Activated B cell treated with CpG ODN at 0.5 μM for 24 hours (primary cell): ENCODE data around the gene ZNF592. TPM values are rescaled to one million over a fixed set of nuclear protein-coding genes. Genes with fewer than 3 reads are reported as not detected.

Experiments used
- ATAC-seq: fragments of 200-7000 bp; cut with Tn5 transposase; one replicate; pipeline ENCODE4 v1.10.0; 2021; ENCODE audit warnings: low read depth, mild to moderate bottlenecking, moderate library complexity
- CTCF ChIA-PET: fragments of 350-600 bp; sonication (Branson Sonifier 250); formaldehyde crosslinking; loops from one replicate; lab custom pipeline; 2021; ENCODE audit warnings: antibody characterized with exemption; lab: Charles Lee
- POLR2A ChIA-PET: fragments of 350-600 bp; sonication (Branson Sonifier 250); formaldehyde crosslinking; loops from one replicate; lab custom pipeline; 2021; ENCODE audit warnings: antibody characterized with exemption; lab: Charles Lee
- DNase-seq: peaks from one replicate; pipeline ENCODE4 v3.0.0; 2022
- H3K27ac Mint-ChIP-seq: one replicate; pipeline ENCODE4 v1.8.0; 2020; ENCODE audit warnings: mixed read lengths
- H3K27me3 Mint-ChIP-seq: one replicate; pipeline ENCODE4 v1.8.0; 2021; ENCODE audit warnings: mixed read lengths
- H3K36me3 Mint-ChIP-seq: one replicate; pipeline ENCODE4 v1.8.0; 2021; ENCODE audit warnings: low read depth, mixed read lengths
- H3K4me1 Mint-ChIP-seq: one replicate; pipeline ENCODE4 v1.8.0; 2021; ENCODE audit warnings: mixed read lengths
- H3K4me3 Mint-ChIP-seq: one replicate; pipeline ENCODE4 v1.8.0; 2020; ENCODE audit warnings: mild to moderate bottlenecking, mixed read lengths
- H3K9me3 Mint-ChIP-seq: one replicate; pipeline ENCODE4 v1.8.0; 2020; ENCODE audit warnings: mixed read lengths
- intact Hi-C: fragments of 100-400 bp; cut with micrococcal nuclease; formaldehyde crosslinking; loops from one replicate; pipeline ENCODE4 v1.15.1; 2024
- total RNA-seq: library from RNA; stranded (reverse); gene quantifications from 2 replicates; pipeline ENCODE4 v1.2.3, GENCODE V29; 2022
- TF ChIP-seq, protein P1 (sequence below): fragments of 200-600 bp; IDR thresholded peaks from one replicate; pipeline ENCODE4 v1.8.0; 2022; ENCODE audit warnings: antibody characterized with exemption, mild to moderate bottlenecking

Gene ZNF592
- total RNA-seq, 1 donor from 2014 or later, result 44.3 TPM

DNA sequence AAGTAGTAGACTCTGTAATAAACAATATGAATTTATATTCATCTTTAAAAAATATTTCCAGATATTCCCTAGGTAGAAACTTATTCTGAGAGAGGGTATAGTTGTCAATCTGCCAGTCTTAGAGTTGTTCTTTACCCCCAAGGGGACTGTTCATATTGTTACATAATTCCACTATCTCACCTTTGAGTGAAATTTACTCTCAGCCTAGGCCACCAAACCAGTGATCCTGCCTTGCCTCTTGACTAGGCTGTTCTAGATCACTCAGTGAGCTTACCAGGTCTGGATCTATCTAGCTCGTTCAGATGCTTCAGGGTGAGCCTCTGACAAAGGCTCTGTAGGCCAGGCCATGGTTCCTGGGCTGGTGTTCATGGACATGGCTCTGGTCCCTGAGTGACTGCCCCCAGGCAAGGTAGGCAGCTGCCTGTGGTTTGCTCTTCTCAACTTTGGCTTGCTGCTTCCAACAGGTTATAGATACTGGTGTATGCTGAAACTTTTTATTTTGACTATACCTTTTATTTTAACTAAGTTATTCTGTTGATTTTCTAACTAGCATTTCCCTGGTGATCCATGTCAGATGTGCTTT lies 27.6 kb downstream of the ZNF592 start:
- Mint-ChIP-seq H3K4me1 (peaks cover 30% of the 10 kb centered on the region), H3K9me3 (no peaks in the 10 kb centered on the region), H3K27me3 (no peaks in the 10 kb centered on the region), H3K27ac (peak overlapping the region; percentile 46), H3K36me3 (peaks cover 50% of the 10 kb centered on the region), H3K4me3 (no peak overlapping the region)
- intact Hi-C loops, result no loop called here
- DNase-seq, result no peak
- ATAC-seq, result no peak
- TF ChIP-seq, protein P1, sequence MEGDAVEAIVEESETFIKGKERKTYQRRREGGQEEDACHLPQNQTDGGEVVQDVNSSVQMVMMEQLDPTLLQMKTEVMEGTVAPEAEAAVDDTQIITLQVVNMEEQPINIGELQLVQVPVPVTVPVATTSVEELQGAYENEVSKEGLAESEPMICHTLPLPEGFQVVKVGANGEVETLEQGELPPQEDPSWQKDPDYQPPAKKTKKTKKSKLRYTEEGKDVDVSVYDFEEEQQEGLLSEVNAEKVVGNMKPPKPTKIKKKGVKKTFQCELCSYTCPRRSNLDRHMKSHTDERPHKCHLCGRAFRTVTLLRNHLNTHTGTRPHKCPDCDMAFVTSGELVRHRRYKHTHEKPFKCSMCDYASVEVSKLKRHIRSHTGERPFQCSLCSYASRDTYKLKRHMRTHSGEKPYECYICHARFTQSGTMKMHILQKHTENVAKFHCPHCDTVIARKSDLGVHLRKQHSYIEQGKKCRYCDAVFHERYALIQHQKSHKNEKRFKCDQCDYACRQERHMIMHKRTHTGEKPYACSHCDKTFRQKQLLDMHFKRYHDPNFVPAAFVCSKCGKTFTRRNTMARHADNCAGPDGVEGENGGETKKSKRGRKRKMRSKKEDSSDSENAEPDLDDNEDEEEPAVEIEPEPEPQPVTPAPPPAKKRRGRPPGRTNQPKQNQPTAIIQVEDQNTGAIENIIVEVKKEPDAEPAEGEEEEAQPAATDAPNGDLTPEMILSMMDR, result no peak
- ChIA-PET POLR2A (interaction anchor here (0.9 kb wide), 1 partner anchor 41 kb away, joined by 3 read pairs; no protein-coding TSS in a partner anchor), CTCF (no interaction called here)

DNA sequence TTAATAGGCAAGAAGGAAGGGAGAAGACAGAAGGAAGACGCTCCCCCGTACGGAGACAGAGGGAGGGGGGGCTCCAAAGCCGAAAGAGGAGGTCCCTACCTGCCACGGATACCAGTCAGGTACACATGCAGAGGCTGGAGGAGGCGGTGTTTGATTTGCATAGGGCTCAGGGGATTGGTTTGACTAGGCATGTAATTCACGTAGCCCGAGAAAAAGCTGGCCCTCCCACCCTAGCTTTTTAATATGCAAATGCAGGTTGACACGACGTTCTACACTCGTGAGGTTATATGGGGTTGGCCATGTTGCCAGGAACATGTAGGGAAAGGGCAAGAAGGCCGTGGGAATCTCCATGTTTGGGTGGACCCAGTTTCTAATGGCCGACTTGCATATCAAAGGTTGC lies 29.8 kb downstream of the ZNF592 start:
- DNase-seq (no peak), ATAC-seq (no peak)
- intact Hi-C loops, result no loop called here
- CTCF ChIA-PET, result no interaction called here
- no peak overlapping the region for H3K27ac Mint-ChIP-seq
- peaks cover 28% of the 10 kb centered on the region for H3K4me1 Mint-ChIP-seq
- TF ChIP-seq, protein P1, result no peak
- no peak overlapping the region for H3K4me3 Mint-ChIP-seq
- POLR2A ChIA-PET, result no interaction called here
- peaks cover 58% of the 10 kb centered on the region for H3K36me3 Mint-ChIP-seq
- H3K9me3 Mint-ChIP-seq, result no peaks in the 10 kb centered on the region
- no peaks in the 10 kb centered on the region for H3K27me3 Mint-ChIP-seq

DNA sequence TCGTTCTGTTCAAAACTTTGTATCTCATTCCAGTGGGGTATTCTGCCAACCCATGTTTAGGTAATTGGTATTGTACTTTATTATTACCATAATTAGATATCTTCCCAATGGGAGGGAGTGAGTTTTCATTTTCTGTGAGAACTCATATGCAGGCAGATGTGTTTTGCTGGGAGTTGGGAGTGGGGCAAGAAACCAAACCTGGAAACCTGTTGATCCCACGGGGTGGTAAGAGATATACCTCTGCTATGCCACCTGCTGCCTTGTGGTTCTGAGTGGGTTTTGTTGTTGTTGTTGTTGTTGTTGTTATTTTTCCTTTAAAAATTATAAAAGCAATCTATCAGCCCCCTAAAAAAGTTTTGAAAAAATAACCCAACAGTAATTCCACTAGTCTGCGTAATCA lies 32.1 kb downstream of the ZNF592 start:
- CTCF ChIA-PET, result no interaction called here
- POLR2A ChIA-PET, result no interaction called here
- Mint-ChIP-seq H3K9me3 (no peaks in the 10 kb centered on the region), H3K4me1 (peaks cover 23% of the 10 kb centered on the region), H3K36me3 (peaks cover 67% of the 10 kb centered on the region), H3K4me3 (no peak overlapping the region), H3K27me3 (no peaks in the 10 kb centered on the region), H3K27ac (no peak overlapping the region)
- ATAC-seq (no peak), DNase-seq (no peak)
- TF ChIP-seq, protein P1, result no peak
- intact Hi-C loops, result loop anchor here (5.0 kb wide), 1 partner anchor 33 kb away; the partner anchor contains the start of gene ZNF592

DNA sequence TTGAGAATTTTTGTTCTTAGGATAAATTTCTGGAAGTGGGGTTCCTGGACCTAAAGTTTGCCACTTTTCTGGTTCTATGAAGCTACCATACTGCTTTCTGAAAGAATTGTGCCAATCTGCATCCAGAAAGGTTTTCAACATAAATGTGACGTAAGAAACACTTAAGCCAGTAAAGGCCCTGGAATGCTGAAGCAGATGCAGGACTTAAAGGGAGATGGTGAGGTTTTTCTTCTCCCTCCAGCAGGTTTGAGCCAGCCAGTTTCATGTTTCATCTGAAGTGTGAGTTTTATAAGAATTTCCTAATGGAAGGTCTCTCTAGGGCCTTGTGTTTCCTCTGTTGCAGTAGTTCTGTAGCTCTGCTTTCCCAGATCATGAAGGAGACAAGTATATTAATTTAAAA lies 33.1 kb downstream of the ZNF592 start:
- no peak for DNase-seq

DNA sequence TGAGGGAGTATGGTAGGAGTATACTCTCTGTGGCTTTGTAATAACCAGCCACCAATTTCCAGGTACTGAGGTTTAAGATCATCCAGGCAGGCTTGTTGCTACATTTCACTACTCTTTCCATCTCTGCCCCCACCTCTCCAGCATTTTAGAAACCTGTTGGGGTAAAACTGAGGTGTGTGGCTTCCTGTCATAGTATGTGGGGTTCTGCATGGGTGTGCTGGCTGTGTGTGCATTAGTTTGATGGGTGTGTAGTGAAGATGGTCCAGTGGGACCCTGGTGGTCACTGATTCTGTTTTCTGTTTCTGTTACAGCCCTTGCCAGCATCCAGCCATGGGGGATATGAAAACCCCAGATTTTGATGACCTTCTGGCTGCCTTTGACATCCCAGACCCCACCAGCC lies 34.0 kb downstream of the ZNF592 start:
- Mint-ChIP-seq H3K4me3 (no peak overlapping the region), H3K36me3 (peaks cover 71% of the 10 kb centered on the region), H3K27me3 (no peaks in the 10 kb centered on the region), H3K9me3 (no peaks in the 10 kb centered on the region), H3K4me1 (peaks cover 31% of the 10 kb centered on the region), H3K27ac (peak overlapping the region; percentile 35)
- TF ChIP-seq, protein P1, result no peak
- POLR2A ChIA-PET, result interaction anchor here (0.6 to 0.8 kb wide), 2 partner anchors 37 to 133 kb away, joined by 3 to 16 read pairs; no protein-coding TSS in a partner anchor
- CTCF ChIA-PET, result no interaction called here
- no peak for DNase-seq
- intact Hi-C loops, result loop anchor here (5.0 kb wide), 1 partner anchor 35 kb away; the partner anchor contains the start of gene ZNF592
- ATAC-seq, result no peak

More for the DNA sequence above, 33.1 kb downstream of the ZNF592 start:
- H3K27me3 Mint-ChIP-seq, result no peaks in the 10 kb centered on the region
- no peak overlapping the region for H3K4me3 Mint-ChIP-seq
- no peak overlapping the region for H3K27ac Mint-ChIP-seq
- POLR2A ChIA-PET, result interaction anchor here (0.6 to 0.8 kb wide), 2 partner anchors 37 to 132 kb away, joined by 3 to 16 read pairs; no protein-coding TSS in a partner anchor
- CTCF ChIA-PET, result no interaction called here
- H3K9me3 Mint-ChIP-seq, result no peaks in the 10 kb centered on the region
- H3K36me3 Mint-ChIP-seq, result peaks cover 71% of the 10 kb centered on the region
- TF ChIP-seq, protein P1, result no peak
- no peak for ATAC-seq
- peaks cover 31% of the 10 kb centered on the region for H3K4me1 Mint-ChIP-seq
- intact Hi-C loops, result loop anchor here (5.0 kb wide), 1 partner anchor 34 kb away; the partner anchor contains the start of gene ZNF592
